ENCODE data around the gene UGT1A10.

Gene UGT1A10

GRCh38 chr2:233816334-233816733 lies 180.1 kb downstream of the UGT1A10 start:
- no peak for TF ChIP-seq CTCF (IDR thresholded peaks at IDR 0.05)
- no peak overlapping the region for H3K9ac ChIP-seq
- no peak overlapping the region for H2AFZ ChIP-seq
- no peaks in the 10 kb centered on the region for H3K4me1 ChIP-seq
- no peaks in the 10 kb centered on the region for H3K27me3 ChIP-seq (ENCODE audit: control insufficient read depth, insufficient read depth, low read length)
- H3K79me2 ChIP-seq, result no peaks in the 10 kb centered on the region
- no peak overlapping the region for H3K4me3 ChIP-seq (ENCODE audit: low read depth, low read length)
- H3K36me3 ChIP-seq (ENCODE audit: control insufficient read depth, insufficient read depth, low read length), result no peaks in the 10 kb centered on the region
- H3K27ac ChIP-seq, result no peak overlapping the region
- no peaks in the 10 kb centered on the region for H3K9me3 ChIP-seq (ENCODE audit: control insufficient read depth, low read length)
- no peak overlapping the region for H3K4me2 ChIP-seq (ENCODE audit: low read length)

GRCh38 chr2:233816771-233817170 lies 180.5 kb downstream of the UGT1A10 start:
- H2AFZ ChIP-seq, result no peak overlapping the region
- H3K4me1 ChIP-seq, result no peaks in the 10 kb centered on the region
- no peak for TF ChIP-seq CTCF (IDR thresholded peaks at IDR 0.05)
- no peak overlapping the region for H3K27ac ChIP-seq
- no peaks in the 10 kb centered on the region for H3K9me3 ChIP-seq (ENCODE audit: control insufficient read depth, low read length)
- no peaks in the 10 kb centered on the region for H3K36me3 ChIP-seq (ENCODE audit: control insufficient read depth, insufficient read depth, low read length)
- no peak overlapping the region for H3K4me3 ChIP-seq (ENCODE audit: low read depth, low read length)
- H3K79me2 ChIP-seq, result no peaks in the 10 kb centered on the region
- no peak overlapping the region for H3K9ac ChIP-seq
- H3K4me2 ChIP-seq (ENCODE audit: low read length), result no peak overlapping the region
- no peaks in the 10 kb centered on the region for H3K27me3 ChIP-seq (ENCODE audit: control insufficient read depth, insufficient read depth, low read length)

GRCh38 chr2:233817361-233817911 lies 181.2 kb downstream of the UGT1A10 start:
- no peak overlapping the region for H3K27ac ChIP-seq

GRCh38 chr2:233817995-233818638 lies 181.9 kb downstream of the UGT1A10 start:
- H3K9me3 ChIP-seq (ENCODE audit: control insufficient read depth, low read length), result no peaks in the 10 kb centered on the region
- H3K27ac ChIP-seq, result no peak overlapping the region
- no peak overlapping the region for H3K4me3 ChIP-seq (ENCODE audit: low read depth, low read length)
- no peaks in the 10 kb centered on the region for H3K36me3 ChIP-seq (ENCODE audit: control insufficient read depth, insufficient read depth, low read length)
- H2AFZ ChIP-seq, result no peak overlapping the region
- H3K27me3 ChIP-seq (ENCODE audit: control insufficient read depth, insufficient read depth, low read length), result no peaks in the 10 kb centered on the region
- TF ChIP-seq CTCF (IDR thresholded peaks at IDR 0.05), result no peak
- no peak overlapping the region for H3K4me2 ChIP-seq (ENCODE audit: low read length)
- no peaks in the 10 kb centered on the region for H3K79me2 ChIP-seq
- H3K4me1 ChIP-seq, result no peaks in the 10 kb centered on the region
- H3K9ac ChIP-seq, result no peak overlapping the region

More at GRCh38 chr2:233817361-233817911, 181.2 kb downstream of the UGT1A10 start:
- Histone ChIP-seq H3K27me3 (ENCODE audit: control insufficient read depth, insufficient read depth, low read length) (no peaks in the 10 kb centered on the region), H3K79me2 (no peaks in the 10 kb centered on the region), H3K4me3 (ENCODE audit: low read depth, low read length) (no peak overlapping the region), H3K9ac (no peak overlapping the region), H2AFZ (no peak overlapping the region), H3K4me1 (no peaks in the 10 kb centered on the region), H3K9me3 (ENCODE audit: control insufficient read depth, low read length) (no peaks in the 10 kb centered on the region), H3K4me2 (ENCODE audit: low read length) (no peak overlapping the region), H3K36me3 (ENCODE audit: control insufficient read depth, insufficient read depth, low read length) (no peaks in the 10 kb centered on the region)
- no peak for TF ChIP-seq CTCF (IDR thresholded peaks at IDR 0.05)
